Fibroblast of villous mesenchyme (primary cell): Measurements from ENCODE around the gene UCHL1. TPM values are rescaled to one million over a fixed set of nuclear protein-coding genes. Genes with fewer than 3 reads are reported as not detected.

ENCODE experiments used
- DNase-seq: peaks from one replicate; pipeline ENCODE4 v3.0.0-alpha.2; 2010; ENCODE audit warnings: low read depth
- H3K4me3 ChIP-seq: 2 replicates; pipeline ENCODE4 v1.5.1; 2011; ENCODE audit warnings: low read depth, mild to moderate bottlenecking, low read length
- CTCF ChIP-seq: IDR thresholded peaks from 2 replicates; pipeline ENCODE4 v1.5.1; 2012; ENCODE audit warnings: low read depth, mild to moderate bottlenecking, low read length; ENCODE audit not compliant: insufficient read depth
- total RNA-seq: library from RNA; depleted of rRNA; stranded (reverse); fragments of >200 nt; gene quantifications from 2 replicates; pipeline ENCODE4 v1.2.3, GENCODE V29; 2012

Gene UCHL1
- total RNA-seq, 1 donor: 579 TPM

GRCh38 chr4:41217020-41217333, 39.8 kb upstream of the UCHL1 start:
- DNase-seq: no peak
- H3K4me3 ChIP-seq: peak overlapping the region; percentile 72
- TF ChIP-seq CTCF: no peak

- TF ChIP-seq CTCF: no peak
- DNase-seq: no peak
- H3K4me3 ChIP-seq: no peak overlapping the region
These were observed 39.4 kb upstream of the UCHL1 start for GRCh38 chr4:41217374-41217773.

GRCh38 chr4:41218703-41219102, 38.0 kb upstream of the UCHL1 start:
- TF ChIP-seq CTCF: no peak
- no peak for DNase-seq
- H3K4me3 ChIP-seq: no peak overlapping the region

- no peak for DNase-seq
- no peak overlapping the region for H3K4me3 ChIP-seq
- TF ChIP-seq CTCF: no peak
These were observed 37.2 kb upstream of the UCHL1 start for GRCh38 chr4:41219421-41219950.

GRCh38 chr4:41221850-41222645, 34.7 kb upstream of the UCHL1 start:
- no peak for DNase-seq
- no peak overlapping the region for H3K4me3 ChIP-seq
- TF ChIP-seq CTCF: no peak

- no peak for DNase-seq
- H3K4me3 ChIP-seq: no peak overlapping the region
- no peak for TF ChIP-seq CTCF
These were observed 28.8 kb upstream of the UCHL1 start for GRCh38 chr4:41227902-41228301.

GRCh38 chr4:41232406-41232805, 24.3 kb upstream of the UCHL1 start:
- TF ChIP-seq CTCF: peak; percentile 25
- peak; percentile 12 for DNase-seq
- no peak overlapping the region for H3K4me3 ChIP-seq
